ENCODE data around the gene WDR46.

- TF ChIP-seq CTCF (tag by site-specific recombination; IDR thresholded peaks at IDR 0.05) = no peak
- no peak for TF ChIP-seq HOXA7 (CRISPR knock-in tag; IDR thresholded peaks at IDR 0.05; ENCODE audit: borderline replicate concordance)
- no peak for TF ChIP-seq ZEB2 (tag by site-specific recombination; IDR thresholded peaks at IDR 0.05)
- TF ChIP-seq ZBTB10 (tag by site-specific recombination; IDR thresholded peaks at IDR 0.05) = no peak
- no peak for TF ChIP-seq ZNF121 (tag by site-specific recombination; IDR thresholded peaks at IDR 0.05)
These were observed 15.7 kb downstream of the WDR46 start for GRCh38 chr6:33273129-33273923.

Data from HEK293 (cell line).